HG03196 (cell line): Measurements from ENCODE around the gene NFYC.

Source experiments
- ATAC-seq: cut with Tn5 transposase; IDR thresholded peaks from one replicate; pipeline ENCODE4 v1.9.1; 2021; ENCODE audit not compliant: unreplicated experiment

NFYC gene

GRCh38 chr1:40756523-40756922 is 65.0 kb downstream of the NFYC start:
- ATAC-seq, result no peak

GRCh38 chr1:40757084-40757483 is 65.6 kb downstream of the NFYC start:
- no peak for ATAC-seq

GRCh38 chr1:40758004-40758403 is 66.5 kb downstream of the NFYC start:
- no peak for ATAC-seq

- no peak for ATAC-seq
Measured at GRCh38 chr1:40758578-40759343, 67.3 kb downstream of the NFYC start.

GRCh38 chr1:40760984-40761383 is 69.5 kb downstream of the NFYC start:
- no peak for ATAC-seq

- no peak for ATAC-seq
Measured at GRCh38 chr1:40762144-40762923, 70.8 kb downstream of the NFYC start.

GRCh38 chr1:40763742-40764532 is 72.4 kb downstream of the NFYC start:
- ATAC-seq, result no peak

GRCh38 chr1:40764981-40765380 is 73.5 kb downstream of the NFYC start:
- ATAC-seq, result no peak

GRCh38 chr1:40766017-40766416 is 74.5 kb downstream of the NFYC start:
- ATAC-seq, result no peak

GRCh38 chr1:40766560-40766959 is 75.1 kb downstream of the NFYC start:
- ATAC-seq, result no peak

- no peak for ATAC-seq
Measured at GRCh38 chr1:40768146-40768990, 76.9 kb downstream of the NFYC start.

GRCh38 chr1:40769815-40770214 is 78.3 kb downstream of the NFYC start:
- ATAC-seq, result no peak

- ATAC-seq, result no peak
Measured at GRCh38 chr1:40770296-40771070, 79.0 kb downstream of the NFYC start.

GRCh38 chr1:40772146-40772955 is 80.8 kb downstream of the NFYC start:
- ATAC-seq, result no peak

- no peak for ATAC-seq
Measured at GRCh38 chr1:40773748-40774265, 82.3 kb downstream of the NFYC start.

GRCh38 chr1:40774266-40774998 is 82.9 kb downstream of the NFYC start:
- no peak for ATAC-seq

- ATAC-seq, result no peak
Measured at GRCh38 chr1:40776236-40777072, 85.0 kb downstream of the NFYC start.
